Left cardiac atrium (tissue), 4 donors: Measurements from ENCODE around the gene MPEG1. TPM values are rescaled to one million over a fixed set of nuclear protein-coding genes. Genes with fewer than 3 reads are reported as not detected.
A peak's percentile ranks its signal among the peaks of the same experiment; 100 is the strongest.

Experiments
- ATAC-seq, 2 donors: fragments of 200-7000 bp; cut with Tn5 transposase; one replicate each; pipeline ENCODE4 v1.9.1; 2020; ENCODE audit warnings: mild to moderate bottlenecking in 2 of 2, moderate library complexity in 2 of 2
- DNase-seq: peaks from one replicate; pipeline ENCODE4 v3.0.0-alpha.2; 2020
- intact Hi-C, 2 donors: fragments of 100-400 bp; cut with DNase I; formaldehyde crosslinking; loops; one replicate each; pipeline versions ENCODE4 v1.14.1 to v1.15.1; 2022 to 2023
- total RNA-seq, 2 donors: library from RNA; stranded (reverse); fragmentation: NEBNext Ultra II Directional; extraction: Animal tissue kit (Norgen Biotek cat#: 25700); gene quantifications; one replicate each; pipeline ENCODE4 v1.2.1, GENCODE V29; 2021
- donor health status: DM: no; HTN: yes; CAD: no.
- donor health status: DM: no; HTN: yes; CAD: no; lungs with severe emphysema.
- donor health status: DM: yes; HTN: yes; CAD: no.
- donor health status: Dilated cardiomyopathy.

The MPEG1 gene
- total RNA-seq, 2 donors from 2014 or later: 16.4 to 38.1 TPM

DNA sequence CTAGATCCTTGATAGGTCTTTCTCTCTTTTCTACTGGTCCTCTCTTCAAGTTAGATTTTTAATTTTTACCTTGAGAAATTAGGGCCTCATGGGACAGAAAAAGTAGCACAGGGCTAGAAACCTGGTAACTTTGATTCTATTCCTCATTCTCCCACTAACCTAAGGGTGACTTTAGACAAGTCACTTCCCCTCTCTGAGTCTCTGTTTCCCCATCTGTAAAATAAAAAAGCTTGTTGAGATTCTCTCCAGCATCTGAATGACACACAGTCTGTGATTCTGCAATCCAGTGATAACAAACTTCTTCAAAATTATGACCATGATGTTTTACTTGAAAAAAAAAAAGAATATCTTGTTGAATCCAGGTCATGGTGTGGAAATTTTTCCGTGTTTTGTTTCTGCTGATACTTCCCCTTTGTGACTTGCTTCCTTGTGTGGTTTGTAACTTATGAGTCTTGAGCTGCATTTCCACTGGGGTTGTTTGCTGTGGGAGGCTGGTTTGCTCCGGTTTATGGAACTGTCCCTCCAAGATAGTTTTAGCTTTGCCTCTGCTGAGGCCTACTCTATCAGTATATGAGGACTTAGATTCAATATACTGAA lies 9.8 kb upstream of the MPEG1 start:
- intact Hi-C loops: no loop called here
- DNase-seq (no peak), ATAC-seq (peak in 1 of 2 donors; percentile 37)

DNA sequence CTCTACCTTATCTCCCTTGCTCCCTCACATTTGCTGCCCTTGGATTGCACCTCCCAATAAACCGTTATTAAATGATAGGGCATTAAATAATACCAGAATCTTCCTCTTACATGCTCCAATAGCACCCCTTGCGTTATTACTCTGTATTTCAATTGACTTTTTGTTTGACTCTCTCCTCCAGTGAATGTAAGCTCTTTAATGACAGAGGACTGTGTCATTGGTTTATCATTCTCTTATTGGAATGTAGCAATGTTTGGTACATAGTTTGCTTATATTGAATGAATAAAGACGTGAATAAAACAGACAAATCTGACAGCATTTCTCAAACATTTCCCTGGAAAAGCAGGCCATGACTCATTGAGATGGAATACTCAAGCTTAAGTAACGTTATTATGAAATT lies 8.7 kb upstream of the MPEG1 start:
- DNase-seq: no peak
- ATAC-seq: peak in 1 of 2 donors; percentile 10
- intact Hi-C loops: no loop called here

DNA sequence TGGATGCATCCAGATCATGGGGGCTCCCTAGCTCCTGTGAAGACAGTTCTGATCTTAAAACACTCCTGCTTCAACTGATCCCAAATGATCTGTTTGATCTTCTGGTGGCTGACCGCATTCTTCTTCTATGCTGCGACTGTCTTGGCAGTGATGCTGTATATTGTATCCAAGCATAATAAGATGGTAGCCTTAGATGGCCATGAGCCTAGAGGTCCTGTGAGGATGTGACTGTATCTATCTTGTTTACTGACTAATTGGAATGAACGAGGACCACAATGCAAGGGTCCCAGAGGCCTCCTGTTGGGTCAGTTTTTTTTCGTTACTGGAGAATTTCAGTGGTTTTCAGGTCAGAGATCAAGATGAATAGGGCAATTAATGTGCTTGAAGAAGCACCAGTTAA lies 7.1 kb upstream of the MPEG1 start:
- DNase-seq (no peak), ATAC-seq (no peak)
- intact Hi-C loops: no loop called here

DNA sequence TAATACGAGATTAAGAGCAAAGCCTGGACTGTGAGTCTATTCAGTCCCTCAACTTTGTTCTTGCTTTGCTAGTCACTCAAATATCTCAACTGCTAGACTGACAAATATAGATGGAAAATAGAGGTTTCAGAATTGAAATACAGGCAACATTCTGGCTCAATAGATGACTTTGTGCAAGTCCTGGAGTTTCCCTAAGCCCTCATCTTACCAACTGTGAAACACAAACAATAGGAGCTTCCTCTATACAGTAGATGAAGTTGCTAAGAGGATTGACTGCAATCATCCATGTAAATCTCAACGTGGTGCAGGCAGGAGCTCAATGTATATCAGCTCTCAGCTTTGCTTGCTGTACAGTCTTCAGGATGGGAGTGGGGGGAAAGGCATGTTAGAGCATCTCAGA lies 6.2 kb upstream of the MPEG1 start:
- intact Hi-C loops: no loop called here
- no peak for DNase-seq
- no peak for ATAC-seq

DNA sequence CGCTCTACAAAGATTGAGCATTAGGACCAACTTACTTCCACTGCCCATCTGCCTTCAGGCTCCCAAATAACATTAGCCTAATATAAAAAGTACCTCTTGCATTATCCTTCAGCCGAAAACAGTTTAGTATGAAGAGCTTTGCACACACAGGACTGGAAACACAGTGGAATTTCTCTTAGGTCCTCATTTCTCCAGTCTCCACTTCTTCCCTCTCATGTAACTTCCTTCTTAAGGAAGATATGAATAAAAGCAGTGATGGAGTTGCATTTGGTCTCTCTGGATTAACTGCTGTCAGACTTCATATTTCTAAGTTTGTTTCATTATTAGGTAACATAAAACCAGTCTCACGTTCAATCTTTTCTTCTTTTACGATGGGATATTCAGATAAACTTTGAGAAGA lies 5.6 kb upstream of the MPEG1 start:
- DNase-seq (no peak), ATAC-seq (no peak)
- intact Hi-C loops: no loop called here

DNA sequence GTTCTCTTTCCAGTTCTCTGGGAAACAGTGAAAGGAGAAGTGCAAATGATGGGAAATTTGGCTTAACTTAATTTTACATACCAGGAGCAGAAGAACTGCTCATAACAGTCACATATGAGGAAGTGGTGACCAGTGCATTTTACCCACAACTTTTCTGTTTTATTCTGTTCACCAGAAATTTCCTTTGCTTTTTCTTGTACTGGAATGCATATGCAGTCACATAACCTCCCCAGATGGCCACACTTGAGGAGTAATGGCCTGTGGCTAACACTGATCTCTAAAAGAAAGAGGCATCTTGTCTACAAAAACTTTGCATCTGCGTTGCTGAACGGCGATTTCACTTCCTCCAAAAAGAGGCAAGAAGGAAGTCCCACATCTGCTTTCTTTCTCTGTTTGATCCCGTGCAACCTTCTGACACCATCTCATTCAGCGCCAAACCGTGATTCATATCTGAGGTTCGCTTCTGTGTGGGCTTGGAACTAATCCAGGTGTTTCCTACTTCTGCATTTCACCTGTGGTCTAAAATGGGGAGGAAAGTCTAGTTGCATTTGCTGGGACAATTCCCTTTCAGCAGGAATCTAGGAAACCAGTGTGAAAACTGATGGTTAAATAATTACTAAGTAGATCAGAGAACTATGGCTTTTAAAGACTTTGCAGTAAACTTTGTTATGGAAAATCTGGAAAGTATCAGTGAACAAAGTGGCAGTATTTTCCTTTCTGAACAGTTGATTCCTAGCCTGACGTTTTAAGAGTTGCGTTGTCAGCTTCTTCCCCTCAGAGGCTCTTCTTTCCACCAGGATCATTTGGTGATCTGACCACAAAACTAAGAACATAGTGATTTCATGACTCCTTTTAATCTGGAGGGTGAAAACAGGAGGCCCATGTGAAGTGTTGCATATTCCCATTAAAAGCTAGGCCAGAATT lies 4.2 kb upstream of the MPEG1 start:
- no peak for DNase-seq
- ATAC-seq: peak; percentile 48 to 61
- intact Hi-C loops: no loop called here

DNA sequence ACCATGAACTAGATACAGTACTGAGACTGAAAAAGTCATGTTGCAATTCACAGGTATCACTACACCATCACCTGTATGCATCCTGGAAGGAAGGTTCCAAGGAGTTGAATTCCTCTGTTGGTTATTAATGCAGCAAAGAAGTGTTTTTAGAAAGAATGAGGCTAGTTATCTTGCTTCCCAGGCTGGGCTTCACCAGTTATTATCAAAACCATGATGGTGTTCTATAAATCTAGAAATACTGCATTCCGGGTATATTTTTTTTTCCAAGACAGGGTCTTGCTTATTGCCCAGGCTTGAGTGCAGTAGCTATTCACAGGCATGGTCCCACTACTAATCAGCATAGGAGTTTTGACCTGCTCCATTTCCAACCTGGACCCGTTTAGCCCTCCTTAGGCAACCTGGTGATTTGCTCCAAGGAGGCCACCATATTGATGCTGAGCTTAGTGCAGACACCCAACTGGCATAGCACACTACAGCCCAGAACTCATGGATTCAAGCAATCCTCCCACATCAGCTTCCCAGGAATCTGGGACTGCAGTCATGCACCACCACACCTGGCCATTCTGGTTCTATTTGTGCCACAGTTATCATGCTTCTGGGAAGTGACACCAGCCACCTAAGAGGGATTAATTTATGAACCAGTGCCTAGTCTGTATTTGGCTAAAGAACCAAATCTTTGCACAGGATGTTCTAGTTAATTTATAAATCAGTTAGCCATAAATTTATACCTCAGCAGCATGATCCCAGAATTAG lies 1.6 kb upstream of the MPEG1 start:
- ATAC-seq: no peak
- intact Hi-C loops: no loop called here

DNA sequence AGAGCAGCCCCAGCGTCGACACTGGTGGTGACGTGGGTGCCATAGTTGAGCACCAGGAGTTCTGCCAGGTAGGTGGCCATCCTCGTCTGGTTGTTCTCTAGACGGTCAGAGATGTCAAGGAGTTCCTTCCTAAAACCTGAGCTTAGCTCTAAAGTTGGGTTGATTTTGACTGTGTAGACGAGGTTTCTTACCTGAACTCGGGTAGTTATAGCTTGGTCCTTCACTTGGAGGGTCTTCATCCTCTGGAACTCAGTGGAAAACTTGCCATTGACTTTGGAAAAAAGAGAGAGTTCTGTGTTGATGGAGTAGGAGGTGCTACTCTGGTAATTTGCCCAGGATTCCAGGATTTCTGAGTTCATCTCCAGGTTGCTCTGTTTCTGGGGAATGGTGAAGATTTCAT lies 505 bp downstream of the MPEG1 start:
- no peak for ATAC-seq
- intact Hi-C loops: no loop called here
- DNase-seq: no peak

More for the DNA sequence above, 1.6 kb upstream of the MPEG1 start:
- no peak for DNase-seq

DNA sequence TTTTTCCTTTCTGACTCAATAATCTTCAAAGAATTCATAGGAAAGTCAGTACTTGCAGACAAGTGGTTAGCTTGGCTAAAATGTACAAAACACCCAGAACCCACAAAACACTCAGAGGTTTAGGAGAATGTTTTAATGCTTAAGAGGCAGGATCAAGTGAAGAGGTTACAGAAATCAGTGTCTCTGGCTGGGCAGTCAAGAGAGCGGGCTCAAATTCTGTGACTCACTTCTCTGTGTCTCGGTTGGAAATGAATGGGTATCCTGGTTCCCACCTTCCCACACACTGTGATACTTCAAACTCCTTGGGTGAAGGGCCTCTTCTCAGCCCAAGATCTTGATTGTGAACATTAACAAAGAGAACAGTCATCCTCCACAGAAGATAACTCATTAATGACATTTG lies 3.8 kb downstream of the MPEG1 start:
- ATAC-seq: peak in 1 of 2 donors; percentile 33
- DNase-seq: no peak
- intact Hi-C loops: loop anchor here (1.0 to 5.0 kb wide), 3 partner anchors 37 to 78 kb away; partner anchors contain the start of gene DTX4 (in 1 of the 2)

DNA sequence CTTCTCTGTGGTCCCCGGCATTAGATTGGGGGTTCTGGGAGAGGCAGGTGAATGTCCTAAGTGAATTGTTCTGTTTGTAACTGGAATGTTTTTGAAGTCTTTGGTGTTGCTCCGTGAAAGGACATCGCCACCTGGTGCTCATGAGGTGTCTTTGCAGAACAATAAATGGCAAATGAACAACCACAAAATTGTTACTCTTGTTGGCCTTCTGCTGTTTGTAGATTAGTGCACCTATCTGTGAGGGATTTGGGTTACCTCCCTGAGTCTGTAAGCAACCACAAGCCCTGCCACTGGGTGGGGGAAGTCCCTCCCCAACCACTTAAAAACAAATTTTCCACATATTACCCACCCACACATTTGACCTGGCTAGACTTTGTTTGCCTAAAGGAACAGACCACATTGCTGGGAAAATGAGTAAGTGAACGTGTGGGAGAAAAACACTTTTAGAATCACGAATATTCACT lies 4.7 kb downstream of the MPEG1 start:
- ATAC-seq (peak; percentile 49 to 68), DNase-seq (peak; percentile 45)
- intact Hi-C loops: loop anchor here (1.0 to 5.0 kb wide), 3 partner anchors 36 to 79 kb away; partner anchors contain the start of gene DTX4 (in 1 of the 2)

DNA sequence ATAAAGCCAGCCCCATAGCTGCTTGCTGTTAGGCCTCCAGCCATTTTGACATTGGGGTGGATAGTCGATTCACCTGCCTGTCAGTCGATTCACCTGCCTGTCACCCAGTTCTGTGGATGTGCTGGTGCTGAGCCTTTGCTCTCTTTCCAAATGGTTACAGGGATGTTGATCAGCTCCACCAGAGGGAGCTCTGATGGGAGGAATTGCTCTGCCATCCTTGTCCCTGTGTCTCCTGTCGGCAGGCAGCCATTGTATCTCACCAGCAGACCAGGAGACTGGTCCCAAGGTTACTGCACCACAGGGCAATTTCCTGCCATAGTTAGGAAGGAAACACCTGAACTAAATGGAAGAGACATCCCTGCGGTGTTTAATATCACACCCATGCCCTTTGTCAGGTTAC lies 6.1 kb downstream of the MPEG1 start:
- DNase-seq (peak; percentile 37), ATAC-seq (peak; percentile 24 to 58)
- intact Hi-C loops: loop anchor here (5.0 kb wide), 2 partner anchors 34 to 81 kb away; partner anchors contain the start of gene DTX4 (in 1 of the 2)

DNA sequence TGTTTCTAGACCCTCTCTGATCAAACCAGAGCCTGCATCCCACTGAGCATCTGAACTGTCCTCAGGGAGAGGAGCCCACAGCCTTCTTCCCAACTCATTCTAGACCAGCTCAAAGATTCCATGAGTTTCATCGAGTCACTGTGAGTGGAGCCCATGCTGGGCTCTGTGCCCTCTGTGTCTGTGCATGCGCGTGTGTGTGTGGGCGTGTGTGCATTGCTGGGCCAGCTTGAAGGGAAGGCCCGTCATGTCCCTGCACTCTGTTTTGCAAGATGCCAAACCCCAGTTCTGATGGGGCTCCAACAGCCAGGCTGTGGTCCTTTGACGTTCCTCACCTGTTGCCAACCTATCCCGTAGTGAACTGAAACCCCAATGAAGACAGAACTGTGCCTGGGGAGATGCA lies 7.1 kb downstream of the MPEG1 start:
- intact Hi-C loops: loop anchor here (5.0 kb wide), 2 partner anchors 33 to 82 kb away; partner anchors contain the start of gene DTX4 (in 1 of the 2)
- no peak for DNase-seq
- no peak for ATAC-seq

DNA sequence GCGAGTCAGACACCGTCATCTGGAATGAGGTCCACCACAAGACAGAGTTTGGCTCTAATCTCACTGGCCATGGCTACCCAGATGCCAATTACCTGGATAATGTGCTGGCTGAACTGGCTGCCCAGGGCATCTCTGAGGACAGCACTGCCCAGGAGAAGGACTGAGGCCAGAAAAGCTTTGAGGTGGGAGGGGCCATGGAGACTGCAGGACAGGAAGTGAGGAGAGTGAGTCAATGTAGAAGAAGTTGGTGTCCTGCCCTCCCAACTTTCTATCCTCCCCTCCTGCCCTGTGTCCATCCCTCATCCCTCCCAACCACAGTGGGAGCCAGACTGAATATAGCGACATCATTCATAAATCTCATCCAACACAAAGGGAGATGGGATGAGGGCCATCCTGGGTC lies 8.0 kb downstream of the MPEG1 start:
- ATAC-seq (no peak), DNase-seq (no peak)
- intact Hi-C loops: loop anchor here (5.0 kb wide), 2 partner anchors 32 to 83 kb away; partner anchors contain the start of gene DTX4 (in 1 of the 2)

DNA sequence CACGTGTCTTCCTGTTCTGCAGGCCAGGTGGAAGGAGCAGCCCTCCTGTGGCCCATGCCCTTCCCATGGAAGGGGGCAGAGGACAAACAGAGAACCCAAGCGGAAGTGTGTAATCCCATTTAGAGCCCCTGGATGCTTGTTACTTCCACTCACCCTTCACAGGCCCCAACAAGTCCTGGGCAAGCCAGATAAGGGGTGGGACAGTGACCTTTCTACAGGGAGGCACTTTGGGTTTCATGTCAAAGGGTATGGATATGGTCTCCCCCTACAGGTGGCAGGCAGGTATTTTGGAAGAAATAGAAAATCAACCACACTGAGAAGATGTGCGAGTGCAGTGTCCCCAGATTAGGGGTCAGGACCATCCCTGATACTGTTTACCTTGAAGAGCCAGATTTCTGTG lies 11.4 kb downstream of the MPEG1 start:
- DNase-seq (no peak), ATAC-seq (no peak)
- intact Hi-C loops: no loop called here

DNA sequence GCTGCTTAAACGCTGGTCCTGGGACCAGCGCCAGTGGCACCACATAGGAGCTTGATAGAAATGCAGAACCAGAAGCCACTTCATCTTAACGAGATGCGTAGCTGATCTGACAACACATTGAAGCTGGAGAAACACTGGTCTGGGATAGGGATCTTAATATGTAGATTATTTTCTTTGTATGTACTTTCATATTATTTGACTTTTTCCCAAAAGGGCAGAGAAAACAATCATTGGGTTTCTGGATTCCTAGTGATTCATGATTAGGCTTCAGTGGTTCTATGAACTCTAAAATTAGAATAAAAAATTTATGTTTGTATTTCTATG lies 12.3 kb downstream of the MPEG1 start:
- intact Hi-C loops: no loop called here
- no peak for ATAC-seq
- no peak for DNase-seq

DNA sequence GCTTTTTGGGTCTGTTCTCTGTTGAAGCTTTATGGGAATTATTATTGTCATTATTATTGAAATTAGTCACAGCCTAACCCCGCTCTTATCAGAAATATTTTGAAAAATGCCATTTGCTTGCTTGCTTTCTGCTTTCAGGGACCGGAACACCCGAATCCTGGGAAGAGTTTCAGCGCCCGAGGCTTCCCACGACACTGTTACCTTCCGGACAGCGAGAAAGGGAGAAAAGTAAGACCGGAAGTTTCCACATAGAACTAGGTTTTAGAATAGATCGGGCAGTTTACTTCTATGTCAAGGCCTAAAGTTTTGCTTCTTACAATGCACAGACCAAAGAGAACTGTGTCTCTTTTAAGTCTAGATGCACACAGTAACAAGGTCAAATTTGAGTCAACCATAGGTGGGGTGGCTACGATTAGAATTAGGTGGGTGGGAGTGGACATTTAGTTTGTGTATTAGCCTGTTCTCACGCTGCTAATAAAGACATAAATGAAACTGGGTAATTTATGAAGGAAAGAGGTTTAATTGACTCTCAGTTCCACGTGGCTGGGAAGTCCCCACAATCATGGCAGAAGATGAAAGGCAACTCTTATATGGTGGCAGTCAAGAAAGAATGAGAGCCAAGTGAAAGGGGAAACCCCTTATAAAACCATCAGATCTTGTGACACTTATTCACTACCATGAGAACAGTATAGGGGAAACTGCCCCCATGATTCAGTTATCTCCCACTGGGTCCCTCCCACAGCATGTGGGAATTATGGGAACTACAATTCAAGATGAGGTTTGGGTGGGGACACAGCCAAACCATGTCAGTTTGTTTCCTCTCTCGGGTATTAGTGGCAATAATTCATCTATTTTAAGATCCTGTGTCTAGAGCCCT lies 12.9 kb downstream of the MPEG1 start:
- DNase-seq: no peak
- intact Hi-C loops: loop anchor here in 1 of 2 donors (10.0 kb wide), 1 partner anchor 235 kb away; the partner anchor contains the start of gene OR5A1
- ATAC-seq: no peak

DNA sequence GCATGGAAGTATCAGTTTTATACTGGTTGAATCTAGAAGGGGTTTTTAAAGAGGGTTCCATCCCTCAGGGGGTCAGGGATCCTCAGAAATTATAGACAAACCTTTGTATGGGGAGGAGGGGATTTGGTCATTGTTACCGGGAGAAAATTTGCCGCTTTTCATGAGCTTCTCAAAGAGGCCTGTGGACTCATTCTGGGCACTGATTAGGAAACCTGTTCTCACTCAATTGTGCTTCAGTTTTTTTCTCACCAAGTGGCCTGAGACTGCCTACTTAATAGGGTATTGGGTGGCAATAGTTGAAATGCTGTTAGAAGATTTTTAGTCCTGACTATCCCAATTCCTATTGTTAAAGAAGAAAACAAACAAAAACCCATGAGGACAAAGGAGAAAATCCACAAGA lies 14.0 kb downstream of the MPEG1 start:
- DNase-seq (no peak), ATAC-seq (no peak)
- intact Hi-C loops: loop anchor here in 1 of 2 donors (10.0 kb wide), 1 partner anchor 236 kb away; the partner anchor contains the start of gene OR5A1

DNA sequence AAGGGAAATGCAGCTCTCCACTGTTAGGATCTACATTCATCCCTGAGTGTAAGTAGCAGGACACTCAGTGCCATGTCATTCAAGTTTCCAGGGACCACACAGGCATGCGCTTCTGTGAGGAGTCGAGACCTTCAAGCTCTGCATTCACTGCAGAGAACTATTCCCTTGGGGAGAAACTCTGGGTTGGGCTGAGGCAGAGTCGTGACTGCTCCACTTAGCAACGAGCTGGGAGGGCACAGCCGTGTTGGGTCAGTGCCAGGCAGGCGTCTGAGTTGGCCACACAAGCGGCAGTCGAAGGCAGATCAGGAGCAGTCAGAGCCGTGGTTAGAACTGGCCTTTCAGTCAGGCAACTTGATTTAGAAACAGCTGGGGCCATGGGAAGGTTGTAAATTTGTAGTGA lies 14.7 kb downstream of the MPEG1 start:
- peak; percentile 80 for DNase-seq
- intact Hi-C loops: loop anchor here in 1 of 2 donors (10.0 kb wide), 1 partner anchor 237 kb away; the partner anchor contains the start of gene OR5A1
- ATAC-seq: peak; percentile 84 to 95
